IPS DF 6.9 (cell line): ENCODE measurements around the gene FYN.

Source experiments
- DNase-seq: peaks from one replicate; pipeline ENCODE4 v3.0.0-alpha.2; 2013; ENCODE audit warnings: low read depth, low spot score
- H3K27ac ChIP-seq: one replicate; pipeline ENCODE4 v1.5.1; 2013; ENCODE audit warnings: low read length, control low read depth
- H3K27me3 ChIP-seq: 2 replicates; pipeline ENCODE4 v1.6.1; 2013; ENCODE audit warnings: mild to moderate bottlenecking, low read length; ENCODE audit not compliant: control insufficient read depth, insufficient read depth
- H3K36me3 ChIP-seq: 2 replicates; pipeline ENCODE4 v1.6.1; 2013; ENCODE audit warnings: low read length; ENCODE audit not compliant: control insufficient read depth, insufficient read depth
- H3K4me1 ChIP-seq: 2 replicates; pipeline ENCODE4 v1.6.1; 2013; ENCODE audit warnings: low read length; ENCODE audit not compliant: control insufficient read depth, insufficient read depth
- H3K4me3 ChIP-seq: 2 replicates; pipeline ENCODE4 v1.5.1; 2013; ENCODE audit warnings: mild to moderate bottlenecking, low read length
- H3K9me3 ChIP-seq: 2 replicates; pipeline ENCODE4 v1.6.1; 2013; ENCODE audit warnings: low read length, inconsistent platforms; ENCODE audit not compliant: control insufficient read depth, insufficient read depth
- WGBS: extraction: QIAGEN DNeasy Blood & Tissue Kit; methylation state at CpG from one replicate; pipeline ENCODE4 v1.1.7; 2013; ENCODE audit warnings: mixed read lengths, missing lambda C conversion rate; ENCODE audit not compliant: insufficient read length, insufficient coverage; 5-methylcytosine and 5-hydroxymethylcytosine counted together

Gene FYN

GRCh38 chr6:111884068-111884467, 10.8 kb upstream of the FYN start:
- Histone ChIP-seq H3K9me3 (no peaks in the 10 kb centered on the region), H3K27ac (no peak overlapping the region), H3K4me3 (no peak overlapping the region), H3K4me1 (peaks cover 3% of the 10 kb centered on the region; the same call in 1 of the 2 replicates), H3K27me3 (no peaks in the 10 kb centered on the region), H3K36me3 (no peaks in the 10 kb centered on the region)
- WGBS = no CpG with 5 or more reads among the region's 2 CpGs
- no peak for DNase-seq

GRCh38 chr6:111880181-111880888, 7.1 kb upstream of the FYN start:
- no peaks in the 10 kb centered on the region for H3K9me3 ChIP-seq
- H3K4me1 ChIP-seq = peaks cover 3% of the 10 kb centered on the region; the same call in 1 of the 2 replicates
- H3K36me3 ChIP-seq = no peaks in the 10 kb centered on the region
- WGBS = no CpG with 5 or more reads among the region's 2 CpGs
- no peaks in the 10 kb centered on the region for H3K27me3 ChIP-seq
- no peak overlapping the region for H3K27ac ChIP-seq
- DNase-seq = no peak
- H3K4me3 ChIP-seq = no peak overlapping the region

GRCh38 chr6:111875741-111876140, 2.5 kb upstream of the FYN start:
- Histone ChIP-seq H3K4me3 (no peak overlapping the region), H3K9me3 (no peaks in the 10 kb centered on the region), H3K27ac (no peak overlapping the region), H3K36me3 (no peaks in the 10 kb centered on the region), H3K4me1 (no peaks in the 10 kb centered on the region), H3K27me3 (no peaks in the 10 kb centered on the region)
- WGBS = no CpG with 5 or more reads among the region's 4 CpGs
- no peak for DNase-seq

GRCh38 chr6:111874025-111874415, 768 bp upstream of the FYN start:
- no peaks in the 10 kb centered on the region for H3K27me3 ChIP-seq
- no peak overlapping the region for H3K27ac ChIP-seq
- WGBS = no CpG with 5 or more reads among the region's 8 CpGs
- peak overlapping the region; percentile 68; the same call in 1 of the 2 replicates for H3K4me3 ChIP-seq
- H3K4me1 ChIP-seq = no peaks in the 10 kb centered on the region
- no peaks in the 10 kb centered on the region for H3K9me3 ChIP-seq
- DNase-seq = no peak
- H3K36me3 ChIP-seq = no peaks in the 10 kb centered on the region

GRCh38 chr6:111872401-111873177, 663 bp downstream of the FYN start:
- H3K36me3 ChIP-seq = no peaks in the 10 kb centered on the region
- no peaks in the 10 kb centered on the region for H3K27me3 ChIP-seq
- DNase-seq = no peak
- peak overlapping the region; percentile 92 for H3K4me3 ChIP-seq
- no peak overlapping the region for H3K27ac ChIP-seq
- no peaks in the 10 kb centered on the region for H3K9me3 ChIP-seq
- no peaks in the 10 kb centered on the region for H3K4me1 ChIP-seq
- no CpG with 5 or more reads among the region's 83 CpGs for WGBS

GRCh38 chr6:111871725-111872400, 1.4 kb downstream of the FYN start:
- H3K9me3 ChIP-seq = no peaks in the 10 kb centered on the region
- no peak for DNase-seq
- no CpG with 5 or more reads among the region's 13 CpGs for WGBS
- H3K27ac ChIP-seq = no peak overlapping the region
- peak overlapping the region; percentile 92; the same call in 1 of the 2 replicates for H3K4me3 ChIP-seq
- no peaks in the 10 kb centered on the region for H3K27me3 ChIP-seq
- H3K4me1 ChIP-seq = peaks cover 2% of the 10 kb centered on the region; the same call in 1 of the 2 replicates
- no peaks in the 10 kb centered on the region for H3K36me3 ChIP-seq

- no peak for DNase-seq
- Histone ChIP-seq H3K27ac (no peak overlapping the region), H3K4me1 (peaks cover 4% of the 10 kb centered on the region; the same call in 1 of the 2 replicates), H3K27me3 (no peaks in the 10 kb centered on the region), H3K9me3 (no peaks in the 10 kb centered on the region), H3K4me3 (no peak overlapping the region), H3K36me3 (no peaks in the 10 kb centered on the region)
- no CpG with 5 or more reads among the region's 3 CpGs for WGBS
These were observed 2.0 kb downstream of the FYN start for GRCh38 chr6:111871207-111871606.

GRCh38 chr6:111870742-111871064, 2.5 kb downstream of the FYN start:
- peaks cover 4% of the 10 kb centered on the region; the same call in 1 of the 2 replicates for H3K4me1 ChIP-seq
- H3K27ac ChIP-seq = no peak overlapping the region
- no peaks in the 10 kb centered on the region for H3K9me3 ChIP-seq
- H3K36me3 ChIP-seq = no peaks in the 10 kb centered on the region
- no peak overlapping the region for H3K4me3 ChIP-seq
- DNase-seq = no peak
- H3K27me3 ChIP-seq = no peaks in the 10 kb centered on the region
- WGBS = no CpG with 5 or more reads among the region's 4 CpGs

- no peak for DNase-seq
- Histone ChIP-seq H3K27me3 (no peaks in the 10 kb centered on the region), H3K4me1 (peaks cover 4% of the 10 kb centered on the region; the same call in 1 of the 2 replicates), H3K4me3 (no peak overlapping the region), H3K36me3 (no peaks in the 10 kb centered on the region), H3K27ac (no peak overlapping the region), H3K9me3 (no peaks in the 10 kb centered on the region)
- no CpG with 5 or more reads among the region's 7 CpGs for WGBS
These were observed 3.1 kb downstream of the FYN start for GRCh38 chr6:111870051-111870741.

GRCh38 chr6:111866857-111867256, 6.4 kb downstream of the FYN start:
- H3K4me3 ChIP-seq = no peak overlapping the region
- peaks cover 8% of the 10 kb centered on the region; the same call in 1 of the 2 replicates for H3K4me1 ChIP-seq
- no CpG with 5 or more reads among the region's 2 CpGs for WGBS
- no peak overlapping the region for H3K27ac ChIP-seq
- no peaks in the 10 kb centered on the region for H3K27me3 ChIP-seq
- no peaks in the 10 kb centered on the region for H3K9me3 ChIP-seq
- no peaks in the 10 kb centered on the region for H3K36me3 ChIP-seq
- no peak for DNase-seq
